ENCODE data around the gene SPSB1. TPM values are rescaled to one million over a fixed set of nuclear protein-coding genes. Genes with fewer than 3 reads are reported as not detected.

Gene SPSB1
- total and polyA plus RNA-seq, 2 of the 4 experiments (the other 2 are of a cell fraction) = 16.7 to 19.8 TPM

GRCh38 chr1:9404117-9404914 is 111.6 kb downstream of the SPSB1 start:
- Histone ChIP-seq H3K9ac (ENCODE audit: low read depth, low read length) (no peak overlapping the region), H3K79me1 (ENCODE audit: low read depth in 1 of 2, low read length in 2 of 2) (no peaks in the 10 kb centered on the region), H3K27ac (ENCODE audit: insufficient read depth, low read length) (no peak overlapping the region), H2BK15ac (ENCODE audit: low read depth, low read length) (no peak overlapping the region), H2BK120ac (ENCODE audit: low read depth, low read length) (no peak overlapping the region), H3K56ac (ENCODE audit: extremely low read depth, insufficient read depth, low read length) (no peak overlapping the region), H2BK20ac (ENCODE audit: low read depth, low read length) (no peak overlapping the region), H4K91ac (ENCODE audit: insufficient read depth, low read depth, low read length) (no peak overlapping the region), H3K4me2 (ENCODE audit: low read depth, low read length) (no peak overlapping the region), H3K18ac (ENCODE audit: low read depth, low read length) (no peak overlapping the region), H3K4ac (ENCODE audit: low read depth, low read length) (peak overlapping the region; percentile 29), H4K20me1 (ENCODE audit: insufficient read depth, low read length) (peaks cover 6% of the 10 kb centered on the region), H3K9me3 (ENCODE audit: control insufficient read depth, insufficient read depth, low read length) (no peaks in the 10 kb centered on the region), H3K4me3 (ENCODE audit: insufficient read depth, low read depth, low read length) (no peak overlapping the region), H3K23ac (ENCODE audit: low read depth, low read length) (no peak overlapping the region), H2BK5ac (ENCODE audit: low read depth, low read length, poor library complexity, severe bottlenecking) (no peak overlapping the region), H4K8ac (ENCODE audit: low read depth in 2 of 2, low read length in 2 of 2) (no peak overlapping the region), H2AFZ (replicated peaks; ENCODE audit: low read length, poor library complexity) (no peak overlapping the region), H4K5ac (ENCODE audit: low read depth, low read length) (no peak overlapping the region), H3K4me1 (ENCODE audit: control insufficient read depth, insufficient read depth, low read length) (peaks cover 26% of the 10 kb centered on the region), H3K36me3 (ENCODE audit: control insufficient read depth, insufficient read depth, low read length) (no peaks in the 10 kb centered on the region), H3K9me1 (ENCODE audit: insufficient read depth, low read length) (peaks cover 7% of the 10 kb centered on the region), H3K27me3 (ENCODE audit: control insufficient read depth, insufficient read depth, low read length) (no peaks in the 10 kb centered on the region), H2AK5ac (ENCODE audit: low read depth, low read length) (no peak overlapping the region), H3K14ac (replicated peaks; ENCODE audit: low read depth, low read length) (no peak overlapping the region), H2AK9ac (replicated peaks; ENCODE audit: low read depth, low read length, poor library complexity) (no peak overlapping the region)
- dilution Hi-C loops (cut with HindIII; ENCODE audit: low sequenced_read_pairs, unreplicated experiment) = no loop called here
- ATAC-seq (ENCODE audit: low read depth) (no peak), DNase-seq (no peak)
- in situ Hi-C loops (cut with MboI; ENCODE audit: low sequenced_read_pairs) = no loop called here
- intact Hi-C loops (cut with micrococcal nuclease) = no loop called here
- ChIA-PET POLR2A (ENCODE audit: unreplicated experiment) (no interaction called here), CTCF (no interaction called here)
- TF ChIP-seq, protein P1, sequence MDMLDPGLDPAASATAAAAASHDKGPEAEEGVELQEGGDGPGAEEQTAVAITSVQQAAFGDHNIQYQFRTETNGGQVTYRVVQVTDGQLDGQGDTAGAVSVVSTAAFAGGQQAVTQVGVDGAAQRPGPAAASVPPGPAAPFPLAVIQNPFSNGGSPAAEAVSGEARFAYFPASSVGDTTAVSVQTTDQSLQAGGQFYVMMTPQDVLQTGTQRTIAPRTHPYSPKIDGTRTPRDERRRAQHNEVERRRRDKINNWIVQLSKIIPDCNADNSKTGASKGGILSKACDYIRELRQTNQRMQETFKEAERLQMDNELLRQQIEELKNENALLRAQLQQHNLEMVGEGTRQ (IDR thresholded peaks at IDR 0.05; ENCODE audit: low read depth, low read length) = no peak
- TF ChIP-seq ELK1 (IDR thresholded peaks at IDR 0.05; ENCODE audit: borderline replicate concordance, low read depth, low read length) (no peak), MAFK (IDR thresholded peaks at IDR 0.05; ENCODE audit: low read depth, low read length) (no peak), FOS (IDR thresholded peaks at IDR 0.05; ENCODE audit: low read depth, low read length) (no peak), CHD1 (IDR thresholded peaks at IDR 0.05; ENCODE audit: low read depth, low read length) (no peak), POLR2A (IDR thresholded peaks at IDR 0.05; ENCODE audit: low read depth, low read length) (no peak), RCOR1 (IDR thresholded peaks at IDR 0.05; ENCODE audit: insufficient replicate concordance, low read length) (no peak)
- no TSS peak for BruUV-seq (replicated peaks)
- 76% methylated on average over 12 of the region's 15 CpGs; no CpG with 5 or more reads in 1 of the 2 experiments for WGBS, 2 experiments (ENCODE audit: extremely low coverage in 2 of 2, insufficient read length in 1 of 2)

All from IMR-90 (cell line).